H9 (cell line): ENCODE results near the gene WNT5B. TPM values are rescaled to one million over a fixed set of nuclear protein-coding genes. Genes with fewer than 3 reads are reported as not detected.

Experiments
- DNase-seq: peaks from one replicate; pipeline ENCODE4 v3.0.0-alpha.2; 2017
- H2AFZ ChIP-seq: one replicate; pipeline ENCODE4 v1.6.1; 2013; ENCODE audit warnings: mild to moderate bottlenecking, low read length, control low read depth, moderate library complexity
- H2AK5ac ChIP-seq: 2 replicates; pipeline ENCODE4 v1.6.1; 2013; ENCODE audit warnings: low read length, control low read depth, mixed read lengths; ENCODE audit not compliant: insufficient read length
- H2BK120ac ChIP-seq: one replicate; pipeline ENCODE4 v1.6.1; 2013; ENCODE audit warnings: low read depth, mild to moderate bottlenecking, low read length, control low read depth, inconsistent platforms; ENCODE audit not compliant: poor library complexity, severe bottlenecking
- H2BK12ac ChIP-seq: 2 replicates; pipeline ENCODE4 v1.6.1; 2013; ENCODE audit warnings: low read length, control low read depth, mixed read lengths, low read depth; ENCODE audit not compliant: insufficient read length
- H2BK15ac ChIP-seq: 2 replicates; pipeline ENCODE4 v1.6.1; 2013; ENCODE audit warnings: low read depth, low read length, control low read depth
- H2BK20ac ChIP-seq: one replicate; pipeline ENCODE4 v1.6.1; 2013; ENCODE audit warnings: low read depth, mild to moderate bottlenecking, low read length, control low read depth, inconsistent platforms; ENCODE audit not compliant: poor library complexity, severe bottlenecking
- H2BK5ac ChIP-seq: 2 replicates; pipeline ENCODE4 v1.6.1; 2013; ENCODE audit warnings: low read length, control low read depth, mixed read lengths; ENCODE audit not compliant: insufficient read length
- H3K14ac ChIP-seq: 2 replicates; pipeline ENCODE4 v1.6.1; 2013; ENCODE audit warnings: low read length, control low read depth; ENCODE audit not compliant: insufficient read depth
- H3K18ac ChIP-seq: 2 replicates; pipeline ENCODE4 v1.6.1; 2013; ENCODE audit warnings: low read depth, mild to moderate bottlenecking, mixed read lengths, low read length, control low read depth; ENCODE audit not compliant: insufficient read length
- H3K23ac ChIP-seq: 2 replicates; pipeline ENCODE4 v1.6.1; 2013; ENCODE audit warnings: low read length, control low read depth, mixed read lengths, low read depth; ENCODE audit not compliant: insufficient read length
- H3K23me2 ChIP-seq: 2 replicates; pipeline ENCODE4 v1.6.1; 2013; ENCODE audit warnings: low read depth, mild to moderate bottlenecking, mixed read lengths, low read length, control low read depth; ENCODE audit not compliant: insufficient read length, poor library complexity, severe bottlenecking
- H3K27ac ChIP-seq: 2 replicates; pipeline ENCODE4 v1.5.1; 2013; ENCODE audit warnings: low read length, control low read depth, mixed read lengths, low read depth; ENCODE audit not compliant: insufficient read length
- H3K27me3 ChIP-seq: 2 replicates; pipeline ENCODE4 v1.6.1; 2013; ENCODE audit warnings: low read length, control low read depth, inconsistent platforms; ENCODE audit not compliant: insufficient read depth
- H3K4ac ChIP-seq: 2 replicates; pipeline ENCODE4 v1.6.1; 2013; ENCODE audit warnings: low read depth, mild to moderate bottlenecking, control low read depth, inconsistent platforms, low read length, moderate library complexity
- H3K4me1 ChIP-seq: 2 replicates; pipeline ENCODE4 v1.6.1; 2013; ENCODE audit warnings: low read length, control low read depth, inconsistent platforms; ENCODE audit not compliant: insufficient read depth
- H3K4me2 ChIP-seq: 2 replicates; pipeline ENCODE4 v1.6.1; 2013; ENCODE audit warnings: low read length, control low read depth, mixed read lengths; ENCODE audit not compliant: insufficient read length, insufficient read depth
- H3K56ac ChIP-seq: 2 replicates; pipeline ENCODE4 v1.6.1; 2013; ENCODE audit warnings: low read depth, mild to moderate bottlenecking, mixed read lengths, low read length, control low read depth; ENCODE audit not compliant: insufficient read length
- H3K79me1 ChIP-seq: 2 replicates; pipeline ENCODE4 v1.6.1; 2013; ENCODE audit warnings: low read depth, mild to moderate bottlenecking, moderate library complexity, low read length, control low read depth, inconsistent platforms; ENCODE audit not compliant: insufficient read depth, poor library complexity, severe bottlenecking
- H3K79me2 ChIP-seq: 2 replicates; pipeline ENCODE4 v1.6.1; 2013; ENCODE audit warnings: low read length, control low read depth, inconsistent platforms; ENCODE audit not compliant: insufficient read depth
- H3K9ac ChIP-seq: 2 replicates; pipeline ENCODE4 v1.6.1; 2013; ENCODE audit warnings: low read length, control low read depth, mixed read lengths; ENCODE audit not compliant: insufficient read length; ENCODE audit errors: extremely low read depth
- H3K9me3 ChIP-seq: one replicate; pipeline ENCODE4 v1.6.1; 2013; ENCODE audit warnings: low read depth, low read length, inconsistent platforms; ENCODE audit not compliant: control insufficient read depth
- H3T11ph ChIP-seq: one replicate; pipeline ENCODE4 v1.6.1; 2013; ENCODE audit warnings: mild to moderate bottlenecking, low read length, control low read depth, inconsistent platforms
- H4K20me1 ChIP-seq: one replicate; pipeline ENCODE4 v1.6.1; 2013; ENCODE audit not compliant: control insufficient read depth, insufficient read length, insufficient read depth
- H4K5ac ChIP-seq: 2 replicates; pipeline ENCODE4 v1.6.1; 2013; ENCODE audit warnings: low read depth, mild to moderate bottlenecking, mixed read lengths, low read length, control low read depth; ENCODE audit not compliant: insufficient read length
- H4K8ac ChIP-seq: replicated peaks from 2 replicates; pipeline ENCODE4 v1.6.1; 2013; ENCODE audit warnings: low read length, control low read depth, mixed read lengths, low read depth; ENCODE audit not compliant: insufficient read length
- H4K91ac ChIP-seq: 2 replicates; pipeline ENCODE4 v1.6.1; 2013; ENCODE audit warnings: low read depth, mild to moderate bottlenecking, moderate library complexity, mixed read lengths, low read length, control low read depth; ENCODE audit not compliant: insufficient read length
- H3K27ac Mint-ChIP-seq, 3 experiments: 2 replicates in 2 of 3; 3 replicates in 1 of 3; pipeline ENCODE4 v1.8.0; 2020 to 2021; ENCODE audit warnings: mixed read lengths in 3 of 3, mild to moderate bottlenecking in 1 of 3, moderate library complexity in 1 of 3
- H3K27me3 Mint-ChIP-seq: 2 replicates; pipeline ENCODE4 v1.8.0; 2021; ENCODE audit warnings: low read depth, mild to moderate bottlenecking, moderate library complexity, mixed read lengths
- H3K36me3 Mint-ChIP-seq, 3 experiments: 2 replicates in 2 of 3; 3 replicates in 1 of 3; pipeline ENCODE4 v1.8.0; 2020 to 2021; ENCODE audit warnings: low read depth in 3 of 3, mixed read lengths in 3 of 3; ENCODE audit not compliant: insufficient read depth in 1 of 3
- H3K4me1 Mint-ChIP-seq, 2 experiments: 2 replicates each; pipeline ENCODE4 v1.8.0; 2020; ENCODE audit warnings: mixed read lengths in 2 of 2
- H3K4me3 Mint-ChIP-seq, 2 experiments: 2 replicates in 1 of 2; 3 replicates in 1 of 2; pipeline ENCODE4 v1.8.0; 2020 to 2021; ENCODE audit warnings: mild to moderate bottlenecking in 2 of 2, mixed read lengths in 2 of 2, moderate library complexity in 1 of 2
- H3K9me3 Mint-ChIP-seq, 2 experiments: 2 replicates in 1 of 2; 3 replicates in 1 of 2; pipeline ENCODE4 v1.8.0; 2020; ENCODE audit warnings: mild to moderate bottlenecking in 2 of 2, mixed read lengths in 2 of 2, moderate library complexity in 1 of 2
- CTCF ChIP-seq: fragments of 200-600 bp; sonication (generic); conservative IDR thresholded peaks from 3 replicates; pipeline ENCODE4 v1.8.0; 2021; ENCODE audit warnings: antibody characterized with exemption, mild to moderate bottlenecking
- WGBS: extraction: QIAGEN DNeasy Blood & Tissue Kit; methylation state at CpG from one replicate; pipeline ENCODE4 v1.1.7; 2013; ENCODE audit warnings: missing lambda C conversion rate, low lambda C conversion rate, mixed read lengths; ENCODE audit not compliant: insufficient read length; ENCODE audit errors: extremely low coverage; 5-methylcytosine and 5-hydroxymethylcytosine counted together
- total RNA-seq: library from RNA; stranded (reverse); gene quantifications from 2 replicates; pipeline ENCODE4 v1.2.1, GENCODE V29; 2021

The WNT5B gene
- total RNA-seq, 1 experiment from 2014 or later: 1.5 TPM

DNA sequence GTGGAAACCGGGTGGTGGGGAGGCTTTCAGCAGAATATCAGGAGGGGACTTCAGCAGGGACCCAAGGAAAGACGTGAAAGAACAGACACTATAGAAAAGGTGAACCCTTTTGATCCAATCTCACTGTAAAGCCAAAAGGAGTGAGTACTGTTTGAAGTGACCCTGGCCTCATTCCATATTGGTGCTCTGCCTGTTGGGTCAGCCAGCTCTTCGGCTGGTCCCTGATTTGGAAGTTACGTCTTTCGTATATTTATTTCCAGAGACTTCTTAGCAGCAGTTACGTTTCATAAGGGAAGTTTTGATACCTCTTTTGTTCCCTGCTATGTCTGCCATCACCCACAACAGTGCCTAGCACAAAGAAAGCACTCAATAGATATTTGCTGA lies 21.9 kb downstream of the WNT5B start:
- Histone ChIP-seq H3K79me2 (no peaks in the 10 kb centered on the region), H3K27ac (no peak overlapping the region)

More for the DNA sequence above, 21.9 kb downstream of the WNT5B start:
- H3K4me3 Mint-ChIP-seq: no peak overlapping the region
- Histone ChIP-seq H2BK20ac (no peak overlapping the region), H2BK15ac (no peak overlapping the region), H3K4me2 (no peak overlapping the region), H3K4me1 (no peaks in the 10 kb centered on the region), H3K27me3 (no peaks in the 10 kb centered on the region), H2BK5ac (no peak overlapping the region), H3K23me2 (no peaks in the 10 kb centered on the region), H3K14ac (no peak overlapping the region), H3K4ac (no peak overlapping the region), H2AK5ac (no peak overlapping the region), H2BK12ac (no peak overlapping the region), H3T11ph (no peak overlapping the region), H3K23ac (no peak overlapping the region), H2BK120ac (no peak overlapping the region), H4K5ac (no peak overlapping the region), H4K8ac (no peak overlapping the region), H3K18ac (no peak overlapping the region), H2AFZ (no peak overlapping the region), H3K79me1 (no peaks in the 10 kb centered on the region), H4K91ac (no peak overlapping the region), H3K9ac (no peak overlapping the region), H4K20me1 (peaks cover under 1% of the 10 kb centered on the region), H3K9me3 (no peaks in the 10 kb centered on the region), H3K56ac (no peak overlapping the region)
- no peaks in the 10 kb centered on the region for H3K36me3 Mint-ChIP-seq
- no peak for TF ChIP-seq CTCF
- WGBS: no CpG with 5 or more reads among the region's 6 CpGs
- DNase-seq: no peak
- peaks cover 10 to 18% of the 10 kb centered on the region in 2 experiments for H3K4me1 Mint-ChIP-seq
- no peak overlapping the region for H3K27ac Mint-ChIP-seq
- H3K27me3 Mint-ChIP-seq: peaks cover 25% of the 10 kb centered on the region
- no peaks in the 10 kb centered on the region for H3K9me3 Mint-ChIP-seq
